Activated B cell treated with CpG ODN at 0.5 μM for 24 hours (primary cell): ENCODE results near the gene MACROD1. TPM values are rescaled to one million over a fixed set of nuclear protein-coding genes. Genes with fewer than 3 reads are reported as not detected.
"Not testable (repeated sequence)": the region's sequence is repeated elsewhere in the genome, so short reads cannot be mapped to it uniquely, and the experiment has no call there.

Experiments used
- ATAC-seq: fragments of 200-7000 bp; cut with Tn5 transposase; one replicate; pipeline ENCODE4 v1.10.0; 2021; ENCODE audit warnings: low read depth, mild to moderate bottlenecking, moderate library complexity
- CTCF ChIA-PET: fragments of 350-600 bp; sonication (Branson Sonifier 250); formaldehyde crosslinking; loops from one replicate; lab custom pipeline; 2021; ENCODE audit warnings: antibody characterized with exemption; lab: Charles Lee
- POLR2A ChIA-PET: fragments of 350-600 bp; sonication (Branson Sonifier 250); formaldehyde crosslinking; loops from one replicate; lab custom pipeline; 2021; ENCODE audit warnings: antibody characterized with exemption; lab: Charles Lee
- DNase-seq: peaks from one replicate; pipeline ENCODE4 v3.0.0; 2022
- H3K27ac Mint-ChIP-seq: one replicate; pipeline ENCODE4 v1.8.0; 2020; ENCODE audit warnings: mixed read lengths
- H3K27me3 Mint-ChIP-seq: one replicate; pipeline ENCODE4 v1.8.0; 2021; ENCODE audit warnings: mixed read lengths
- H3K36me3 Mint-ChIP-seq: one replicate; pipeline ENCODE4 v1.8.0; 2021; ENCODE audit warnings: low read depth, mixed read lengths
- H3K4me1 Mint-ChIP-seq: one replicate; pipeline ENCODE4 v1.8.0; 2021; ENCODE audit warnings: mixed read lengths
- H3K4me3 Mint-ChIP-seq: one replicate; pipeline ENCODE4 v1.8.0; 2020; ENCODE audit warnings: mild to moderate bottlenecking, mixed read lengths
- H3K9me3 Mint-ChIP-seq: one replicate; pipeline ENCODE4 v1.8.0; 2020; ENCODE audit warnings: mixed read lengths
- intact Hi-C: fragments of 100-400 bp; cut with micrococcal nuclease; formaldehyde crosslinking; loops from one replicate; pipeline ENCODE4 v1.15.1; 2024
- total RNA-seq: library from RNA; stranded (reverse); gene quantifications from 2 replicates; pipeline ENCODE4 v1.2.3, GENCODE V29; 2022
- TF ChIP-seq, protein P1 (sequence below): fragments of 200-600 bp; IDR thresholded peaks from one replicate; pipeline ENCODE4 v1.8.0; 2022; ENCODE audit warnings: antibody characterized with exemption, mild to moderate bottlenecking

Gene MACROD1
- total RNA-seq, 1 donor from 2014 or later: 4.5 TPM

DNA sequence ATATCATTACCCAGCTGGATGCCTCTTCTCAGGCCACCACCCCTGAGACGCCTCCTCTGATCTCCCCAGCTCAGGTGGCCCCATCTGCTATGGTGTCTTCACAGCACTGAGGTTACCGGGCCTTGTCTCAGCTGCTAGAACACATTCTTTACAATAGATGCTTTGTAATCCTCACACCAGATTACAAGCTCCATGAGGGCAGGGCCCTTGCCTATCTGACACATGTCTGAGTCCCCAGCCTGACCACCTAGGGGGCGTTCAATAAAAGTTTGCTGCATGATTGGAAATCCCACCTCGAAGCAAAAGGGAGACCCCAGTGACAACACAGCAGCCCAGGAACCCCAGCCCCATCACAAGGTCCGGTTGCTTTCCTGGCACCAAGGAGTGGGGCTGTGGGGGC lies 2.0 kb downstream of the MACROD1 start:
- ChIA-PET POLR2A (interaction anchor here (0.6 to 1.6 kb wide), 2 partner anchors 43 to 482 kb away, joined by 3 to 5 read pairs; partner anchors contain the start of gene FERMT3), CTCF (interaction anchor here (1.5 kb wide), 1 partner anchor 12 kb away, joined by 3 read pairs; no protein-coding TSS in a partner anchor)
- intact Hi-C loops: no loop called here
- no peaks in the 10 kb centered on the region for H3K9me3 Mint-ChIP-seq
- no peaks in the 10 kb centered on the region for H3K27me3 Mint-ChIP-seq
- TF ChIP-seq, protein P1, sequence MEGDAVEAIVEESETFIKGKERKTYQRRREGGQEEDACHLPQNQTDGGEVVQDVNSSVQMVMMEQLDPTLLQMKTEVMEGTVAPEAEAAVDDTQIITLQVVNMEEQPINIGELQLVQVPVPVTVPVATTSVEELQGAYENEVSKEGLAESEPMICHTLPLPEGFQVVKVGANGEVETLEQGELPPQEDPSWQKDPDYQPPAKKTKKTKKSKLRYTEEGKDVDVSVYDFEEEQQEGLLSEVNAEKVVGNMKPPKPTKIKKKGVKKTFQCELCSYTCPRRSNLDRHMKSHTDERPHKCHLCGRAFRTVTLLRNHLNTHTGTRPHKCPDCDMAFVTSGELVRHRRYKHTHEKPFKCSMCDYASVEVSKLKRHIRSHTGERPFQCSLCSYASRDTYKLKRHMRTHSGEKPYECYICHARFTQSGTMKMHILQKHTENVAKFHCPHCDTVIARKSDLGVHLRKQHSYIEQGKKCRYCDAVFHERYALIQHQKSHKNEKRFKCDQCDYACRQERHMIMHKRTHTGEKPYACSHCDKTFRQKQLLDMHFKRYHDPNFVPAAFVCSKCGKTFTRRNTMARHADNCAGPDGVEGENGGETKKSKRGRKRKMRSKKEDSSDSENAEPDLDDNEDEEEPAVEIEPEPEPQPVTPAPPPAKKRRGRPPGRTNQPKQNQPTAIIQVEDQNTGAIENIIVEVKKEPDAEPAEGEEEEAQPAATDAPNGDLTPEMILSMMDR: no peak
- no peaks in the 10 kb centered on the region for H3K36me3 Mint-ChIP-seq
- peaks cover 11% of the 10 kb centered on the region for H3K4me1 Mint-ChIP-seq
- no peak for DNase-seq
- H3K27ac Mint-ChIP-seq: no peak overlapping the region
- no peak overlapping the region for H3K4me3 Mint-ChIP-seq
- no peak for ATAC-seq

DNA sequence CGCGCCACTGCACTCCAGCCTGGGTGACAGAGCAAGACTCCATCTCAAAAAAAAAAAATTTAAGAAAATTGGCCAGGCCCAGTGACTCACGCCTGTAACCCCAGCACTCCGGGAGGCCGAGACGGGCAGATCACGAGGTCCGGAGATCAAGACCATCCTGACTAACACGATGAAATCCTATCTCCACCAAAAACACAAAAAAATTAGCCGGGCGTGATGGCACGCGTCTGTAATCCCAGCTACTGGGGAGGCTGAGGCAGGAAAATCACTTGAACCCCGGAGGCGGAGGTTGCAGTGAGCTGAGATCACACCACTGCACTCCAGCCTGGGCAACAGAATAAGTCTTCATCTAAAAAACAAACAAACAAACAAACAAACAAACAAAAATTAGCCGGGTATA lies 3.1 kb downstream of the MACROD1 start:
- ATAC-seq, H3K27ac Mint-ChIP-seq, POLR2A ChIA-PET, H3K36me3 Mint-ChIP-seq, H3K4me3 Mint-ChIP-seq, H3K27me3 Mint-ChIP-seq, intact Hi-C loops, DNase-seq, CTCF ChIA-PET, H3K9me3 Mint-ChIP-seq: not testable (repeated sequence)
- H3K4me1 Mint-ChIP-seq: peaks cover 11% of the 10 kb centered on the region

DNA sequence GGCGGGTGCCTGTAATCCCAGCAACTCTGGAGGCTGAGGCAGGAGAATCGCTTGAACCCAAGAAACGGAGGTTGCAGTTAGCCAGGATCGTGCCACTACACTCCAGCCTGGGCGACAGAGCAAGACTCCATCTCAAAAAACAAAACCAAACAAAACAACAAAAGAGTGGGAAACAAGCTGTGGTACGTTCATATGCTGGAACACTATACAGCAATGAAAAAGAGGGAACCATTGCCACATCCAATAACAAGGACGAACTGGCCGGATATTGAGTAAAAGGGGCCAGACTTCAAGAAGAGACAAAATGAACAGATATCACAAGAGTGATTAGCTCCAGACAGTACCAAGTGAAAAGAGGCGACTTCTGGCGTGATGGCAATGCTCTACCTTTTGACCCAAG lies 4.9 kb downstream of the MACROD1 start:
- intact Hi-C loops: no loop called here
- CTCF ChIA-PET: interaction anchor here (1.0 kb wide), 1 partner anchor 9 kb away, joined by 3 read pairs; no protein-coding TSS in a partner anchor

DNA sequence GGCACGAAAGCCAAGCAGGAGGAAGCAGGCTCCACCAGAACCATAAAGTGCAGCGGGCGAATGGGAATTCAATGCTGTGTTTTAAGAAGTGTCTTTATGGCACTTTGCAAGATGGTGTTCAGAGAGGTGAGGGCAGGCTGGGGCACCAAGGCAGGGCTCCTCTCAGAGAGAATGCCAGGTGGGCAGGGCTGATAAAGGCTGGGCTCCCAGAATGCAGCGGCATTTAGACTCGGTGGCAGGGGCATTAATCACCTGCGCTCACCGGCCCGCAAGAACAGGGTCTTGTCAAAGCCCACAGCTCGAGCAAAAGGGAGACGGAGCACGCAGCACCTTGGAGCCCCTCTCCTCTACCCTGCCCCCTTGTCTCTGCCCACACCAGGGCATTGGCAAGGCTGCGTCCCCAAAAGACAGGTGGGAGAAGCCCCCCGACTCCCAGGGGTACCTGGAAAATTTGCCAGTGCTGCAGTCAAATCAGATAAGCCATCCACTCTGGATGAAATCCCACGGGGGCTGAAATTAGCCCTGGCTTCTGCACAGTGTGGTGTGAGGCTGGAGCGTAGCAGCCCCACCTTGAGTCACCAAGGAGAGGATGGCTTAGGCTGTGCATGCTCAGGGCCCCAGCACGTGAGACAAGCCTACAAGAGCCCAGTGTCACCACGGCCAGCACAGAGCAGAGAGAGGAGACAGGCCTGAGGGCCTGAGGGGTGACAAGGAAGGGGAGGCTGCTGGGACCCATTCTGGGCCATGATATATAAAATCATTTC lies 8.1 kb downstream of the MACROD1 start:
- Mint-ChIP-seq H3K36me3 (no peaks in the 10 kb centered on the region), H3K27me3 (peaks cover 7% of the 10 kb centered on the region), H3K9me3 (no peaks in the 10 kb centered on the region), H3K27ac (no peak overlapping the region), H3K4me3 (no peak overlapping the region), H3K4me1 (no peaks in the 10 kb centered on the region)
- no peak for DNase-seq
- intact Hi-C loops: no loop called here
- no peak for ATAC-seq
- POLR2A ChIA-PET: no interaction called here
- CTCF ChIA-PET: interaction anchor here (0.9 kb wide), 1 partner anchor 322 kb away, joined by 3 read pairs; no protein-coding TSS in a partner anchor
- TF ChIP-seq, protein P1: no peak

More for the DNA sequence above, 4.9 kb downstream of the MACROD1 start:
- H3K4me1 Mint-ChIP-seq: peaks cover 8% of the 10 kb centered on the region
- no peaks in the 10 kb centered on the region for H3K36me3 Mint-ChIP-seq
- no peaks in the 10 kb centered on the region for H3K9me3 Mint-ChIP-seq
- no peak overlapping the region for H3K27ac Mint-ChIP-seq
- H3K4me3 Mint-ChIP-seq: no peak overlapping the region
- POLR2A ChIA-PET: no interaction called here
- ATAC-seq (no peak), DNase-seq (no peak)
- TF ChIP-seq, protein P1: no peak
- H3K27me3 Mint-ChIP-seq: no peaks in the 10 kb centered on the region

DNA sequence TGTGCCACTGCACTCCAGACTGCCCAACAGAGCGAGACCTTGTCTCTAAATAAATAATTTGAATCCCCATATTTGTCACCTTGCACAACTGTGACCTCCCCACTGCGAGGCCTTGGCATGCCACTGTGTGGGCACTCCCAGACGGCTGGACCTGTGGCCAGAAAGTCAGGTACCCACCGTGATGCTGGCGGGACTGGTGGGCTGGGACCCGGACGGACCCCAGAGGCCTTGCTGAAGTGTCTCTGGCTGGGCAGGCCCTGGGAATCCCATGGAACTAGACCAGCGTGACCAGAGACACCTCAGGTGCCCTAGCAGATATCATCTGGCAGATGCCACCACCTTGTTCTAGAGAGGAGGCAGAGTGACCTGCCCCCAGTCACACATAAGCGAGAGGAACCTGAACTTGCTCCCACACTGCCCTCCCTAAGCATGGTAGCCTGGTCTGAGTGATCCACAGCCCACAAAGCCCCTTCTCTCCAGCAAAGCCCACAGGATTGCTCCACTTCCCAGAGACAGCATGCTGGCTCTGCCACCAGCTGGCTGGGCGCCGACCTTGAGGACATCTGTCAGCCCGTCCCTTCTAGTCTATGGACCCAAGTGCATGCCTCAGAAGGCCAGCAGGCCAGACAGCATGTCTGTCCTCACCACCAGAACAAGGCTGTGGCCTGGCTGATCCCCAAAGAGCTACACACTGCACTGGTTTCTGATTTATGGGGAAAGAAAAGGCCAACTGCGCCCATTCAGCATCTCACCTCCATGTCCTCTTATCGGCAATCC lies 9.5 kb downstream of the MACROD1 start:
- POLR2A ChIA-PET: no interaction called here
- no peak for ATAC-seq
- H3K36me3 Mint-ChIP-seq: no peaks in the 10 kb centered on the region
- intact Hi-C loops: no loop called here
- DNase-seq: no peak
- CTCF ChIA-PET: no interaction called here
- H3K9me3 Mint-ChIP-seq: no peaks in the 10 kb centered on the region
- H3K4me1 Mint-ChIP-seq: no peaks in the 10 kb centered on the region
- TF ChIP-seq, protein P1: no peak
- H3K4me3 Mint-ChIP-seq: no peak overlapping the region
- H3K27ac Mint-ChIP-seq: no peak overlapping the region
- H3K27me3 Mint-ChIP-seq: peaks cover 7% of the 10 kb centered on the region
